A204.1 (cell line): Measurements from ENCODE around the gene TUB.

Experiments
- FAIRE-seq: peaks from 2 replicates; lab custom pipeline; 2012; peaks lifted over from hg19 to GRCh38; lab: Jason Lieb, UNC

Gene TUB

GRCh38 chr11:8109675-8110074 lies 28.7 kb downstream of the TUB start:
- no peak for FAIRE-seq

- FAIRE-seq: no peak
Measured at GRCh38 chr11:8110396-8110795, 29.4 kb downstream of the TUB start.

- FAIRE-seq: no peak
Measured at GRCh38 chr11:8111636-8112035, 30.6 kb downstream of the TUB start.

- no peak for FAIRE-seq
Measured at GRCh38 chr11:8122173-8122764, 41.3 kb downstream of the TUB start.

GRCh38 chr11:8126649-8127289 lies 45.8 kb downstream of the TUB start:
- FAIRE-seq: no peak

GRCh38 chr11:8127447-8127846 lies 46.4 kb downstream of the TUB start:
- no peak for FAIRE-seq

- FAIRE-seq: no peak
Measured at GRCh38 chr11:8138526-8138925, 57.5 kb downstream of the TUB start.

GRCh38 chr11:8149726-8150125 lies 68.7 kb downstream of the TUB start:
- FAIRE-seq: no peak
